Retina (tissue), 1 donor: ENCODE data around the gene ANKRD44.
"Not testable (repeated sequence)": the region's sequence is repeated elsewhere in the genome, so short reads cannot be mapped to it uniquely, and the experiment has no call there.

ENCODE experiments used
- DNase-seq: peaks from one replicate; pipeline ENCODE4 v3.0.0-alpha.2; 2016

ANKRD44 gene

GRCh38 chr2:197315371-197315770 lies 4.8 kb upstream of the ANKRD44 start:
- no peak for DNase-seq

GRCh38 chr2:197312186-197312585 lies 1.6 kb upstream of the ANKRD44 start:
- DNase-seq, result no peak

- peak; percentile 17 for DNase-seq
Observed at GRCh38 chr2:197311421-197312033, 947 bp upstream of the ANKRD44 start.

GRCh38 chr2:197310987-197311420 lies 424 bp upstream of the ANKRD44 start:
- peak; percentile 60 for DNase-seq

- DNase-seq, result peak; percentile 77
Observed at GRCh38 chr2:197309691-197310231, 819 bp downstream of the ANKRD44 start.

- no peak for DNase-seq
Observed at GRCh38 chr2:197308996-197309690, 1.4 kb downstream of the ANKRD44 start.

GRCh38 chr2:197308585-197308984 lies 2.0 kb downstream of the ANKRD44 start:
- no peak for DNase-seq

- no peak for DNase-seq
Observed at GRCh38 chr2:197307933-197308521, 2.6 kb downstream of the ANKRD44 start.

GRCh38 chr2:197307236-197307932 lies 3.2 kb downstream of the ANKRD44 start:
- no peak for DNase-seq

GRCh38 chr2:197306696-197307040 lies 3.9 kb downstream of the ANKRD44 start:
- DNase-seq, result no peak

GRCh38 chr2:197306024-197306695 lies 4.4 kb downstream of the ANKRD44 start:
- DNase-seq, result no peak

GRCh38 chr2:197304556-197305011 lies 6.0 kb downstream of the ANKRD44 start:
- no peak for DNase-seq

GRCh38 chr2:197300139-197300538 lies 10.4 kb downstream of the ANKRD44 start:
- no peak for DNase-seq

GRCh38 chr2:197298609-197299008 lies 12.0 kb downstream of the ANKRD44 start:
- DNase-seq, result no peak

GRCh38 chr2:197297772-197298318 lies 12.7 kb downstream of the ANKRD44 start:
- DNase-seq, result no peak

GRCh38 chr2:197297266-197297665 lies 13.3 kb downstream of the ANKRD44 start:
- no peak for DNase-seq

- DNase-seq, result no peak
Observed at GRCh38 chr2:197296835-197297234, 13.7 kb downstream of the ANKRD44 start.

GRCh38 chr2:197294260-197294659 lies 16.3 kb downstream of the ANKRD44 start:
- no peak for DNase-seq

GRCh38 chr2:197293252-197294007 lies 17.1 kb downstream of the ANKRD44 start:
- no peak for DNase-seq

GRCh38 chr2:197292619-197293018 lies 18.0 kb downstream of the ANKRD44 start:
- DNase-seq, result no peak

- DNase-seq, result not testable (repeated sequence)
Observed at GRCh38 chr2:197287596-197287932, 23.0 kb downstream of the ANKRD44 start.
